GM18502 (cell line): ENCODE data around the gene RAF1.
"Not testable (repeated sequence)": the region's sequence is repeated elsewhere in the genome, so short reads cannot be mapped to it uniquely, and the experiment has no call there.

Source experiments
- ATAC-seq: cut with Tn5 transposase; IDR thresholded peaks from one replicate; pipeline ENCODE4 v1.9.1; 2021; ENCODE audit warnings: mild to moderate bottlenecking; ENCODE audit not compliant: unreplicated experiment, poor library complexity

Gene RAF1

DNA sequence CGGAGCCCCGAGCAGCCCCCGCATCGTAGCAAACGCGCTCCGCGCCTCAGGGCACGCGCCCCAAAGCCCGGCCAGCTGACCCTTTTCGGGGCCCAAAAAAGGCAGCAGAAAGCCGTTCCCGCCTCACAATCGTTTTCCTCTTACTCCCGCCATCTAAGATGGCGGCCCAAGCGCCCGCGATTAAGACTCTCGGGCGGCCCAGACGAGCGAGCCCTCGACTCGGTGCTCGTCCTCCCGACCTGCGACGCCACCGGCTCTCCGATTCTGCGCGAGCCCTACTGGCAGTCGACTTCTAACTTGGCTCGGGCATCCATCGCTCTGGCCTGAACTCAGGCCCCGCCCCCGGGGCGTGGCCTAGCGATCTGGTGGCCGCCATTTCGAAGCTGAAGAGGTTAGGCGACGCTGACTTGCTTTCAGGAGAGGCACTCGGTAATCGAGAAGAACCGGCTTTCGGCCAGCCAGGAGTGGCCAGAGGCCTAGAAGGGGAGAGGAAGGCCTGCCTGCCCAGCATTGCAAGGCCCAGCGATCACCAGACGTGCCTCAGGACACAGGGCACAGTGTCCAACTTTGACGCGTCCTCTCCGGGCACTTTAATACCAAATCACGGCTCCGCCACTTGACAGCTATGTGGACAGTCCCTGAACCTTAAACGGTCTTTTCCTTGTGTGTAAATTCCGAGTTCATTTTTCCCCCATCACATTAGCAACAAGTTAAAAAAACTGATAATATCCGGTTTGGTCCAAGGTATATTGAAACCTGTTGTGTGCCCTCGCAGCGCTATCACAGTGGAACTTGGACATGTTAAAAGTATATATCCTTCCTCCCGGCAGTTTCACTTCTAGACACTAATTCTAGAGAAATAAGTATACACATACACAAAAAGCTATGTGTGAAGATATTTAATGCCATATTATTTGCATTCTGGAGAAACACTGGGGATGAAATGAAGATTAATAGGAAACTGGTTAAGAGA, at the start of gene RAF1:
Gene RAF1, minus strand, starts transcription at position 182 of the 973 bp plus-strand sequence. CDS start 45,396 bp downstream, outside the sequence.
- ATAC-seq = peak; percentile 85

- no peak for ATAC-seq
Observed at GRCh38 chr3:12710062-12710461, 46.1 kb upstream of the RAF1 start.

GRCh38 chr3:12709334-12709733, 45.4 kb upstream of the RAF1 start:
- ATAC-seq = no peak

DNA sequence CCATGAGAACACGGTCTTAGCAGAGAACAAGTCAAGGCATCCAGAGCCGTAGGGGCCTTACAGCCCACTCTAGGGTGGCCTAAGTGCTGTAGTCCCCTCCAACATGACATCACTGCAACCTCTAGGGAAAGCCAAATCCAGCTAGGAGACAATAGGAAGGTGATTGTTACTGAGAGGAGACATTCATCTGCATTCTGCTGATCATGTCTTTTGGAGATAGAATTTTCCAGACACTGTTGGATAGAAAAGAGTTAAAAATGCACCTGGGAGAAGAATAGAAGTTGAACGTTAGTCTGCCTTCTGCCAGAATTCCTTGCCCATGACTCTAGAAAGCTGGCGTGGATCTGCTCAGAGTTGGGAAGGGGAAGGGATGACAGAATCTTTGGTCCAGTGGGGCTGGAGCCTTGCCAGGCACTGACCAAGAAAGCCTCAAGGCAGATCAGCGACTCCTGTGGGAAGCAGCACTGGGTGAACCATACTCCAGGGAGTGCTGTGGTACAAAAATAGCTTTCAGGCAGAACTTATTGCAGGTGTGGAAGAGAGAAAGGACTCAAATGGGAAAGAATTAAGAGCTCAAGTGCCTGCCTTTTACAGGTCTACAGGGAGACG, 44.8 kb upstream of the RAF1 start:
- ATAC-seq = no peak

DNA sequence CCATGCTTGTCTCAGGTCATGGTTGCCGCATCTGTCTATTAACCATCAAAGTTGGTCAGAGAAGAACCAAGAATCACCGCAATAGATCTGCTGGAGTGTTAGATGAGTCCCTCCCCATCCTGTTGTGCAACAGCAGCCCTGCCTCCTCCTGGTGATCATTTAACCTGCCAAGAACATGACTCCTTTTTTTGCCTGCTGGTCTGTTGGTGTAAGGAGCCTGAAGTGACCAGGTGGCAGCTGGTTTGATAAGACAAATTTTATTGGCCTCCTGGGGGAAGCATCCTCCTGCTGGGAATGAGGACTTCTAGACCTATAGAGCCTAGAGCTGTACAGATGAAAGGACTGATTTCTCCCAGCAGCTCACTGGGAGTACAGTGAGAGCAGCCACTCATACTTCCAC, 43.5 kb upstream of the RAF1 start:
- ATAC-seq = no peak

DNA sequence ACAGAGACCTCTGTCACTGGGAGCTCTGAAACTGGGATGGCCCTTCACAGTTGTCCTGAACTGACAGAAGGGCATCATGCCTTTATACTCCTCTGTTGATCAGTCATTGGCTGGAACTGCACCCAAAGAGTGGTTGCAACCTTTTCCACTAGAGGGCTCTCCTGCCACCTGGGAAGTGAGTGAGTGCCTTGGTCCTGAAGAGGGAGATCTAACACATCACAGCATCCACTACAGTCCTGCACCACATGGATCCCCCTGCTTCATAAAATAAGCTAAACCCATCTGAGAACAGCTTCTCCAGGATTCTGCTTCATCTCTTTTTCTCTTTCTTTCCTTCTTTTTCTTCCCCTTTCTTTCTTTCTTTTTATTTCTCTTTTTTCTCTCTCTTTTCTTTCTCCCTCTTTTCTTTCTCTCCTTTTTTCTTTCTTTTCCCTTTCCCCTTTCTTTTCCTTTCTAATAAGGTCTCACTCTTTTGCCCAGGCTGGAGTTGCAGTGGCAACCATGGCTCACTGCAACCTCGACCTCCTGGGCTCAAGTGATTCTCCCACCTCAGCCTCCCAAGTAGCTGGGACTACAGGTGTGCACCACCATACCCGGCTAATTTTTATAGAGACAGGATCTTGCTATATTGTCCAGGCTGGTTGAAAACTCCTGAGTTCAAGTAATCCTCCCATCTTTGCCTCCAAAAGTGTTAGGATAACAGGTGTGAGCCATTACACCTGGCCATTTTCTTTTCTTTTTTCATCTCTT, 42.8 kb upstream of the RAF1 start:
- ATAC-seq = peak; percentile 98

GRCh38 chr3:12705981-12706380, 42.1 kb upstream of the RAF1 start:
- ATAC-seq = no peak

- ATAC-seq = no peak
Observed at GRCh38 chr3:12705374-12705926, 41.5 kb upstream of the RAF1 start.

GRCh38 chr3:12702501-12702900, 38.6 kb upstream of the RAF1 start:
- ATAC-seq = no peak

- not testable (repeated sequence) for ATAC-seq
Observed at GRCh38 chr3:12701601-12702000, 37.7 kb upstream of the RAF1 start.

DNA sequence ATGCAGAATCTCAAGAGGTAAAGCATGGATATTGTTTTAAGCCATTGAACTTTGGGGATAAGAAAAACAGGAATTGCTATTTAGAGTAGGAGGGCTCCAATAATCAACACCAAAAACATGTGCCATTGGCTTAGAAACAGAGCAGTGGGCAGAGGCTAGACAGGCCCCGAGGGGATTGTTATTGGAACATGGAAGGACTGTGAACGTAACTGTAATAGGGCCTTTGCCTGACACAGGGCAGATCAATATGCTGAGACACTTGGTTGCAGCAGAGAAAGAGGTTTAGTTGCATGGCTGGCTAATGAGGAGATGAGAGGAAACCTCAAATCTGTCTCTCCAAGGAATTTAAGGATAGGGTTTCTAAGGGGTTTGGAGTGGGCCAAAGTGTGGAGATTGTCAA, 36.9 kb upstream of the RAF1 start:
- no peak for ATAC-seq

- ATAC-seq = no peak
Observed at GRCh38 chr3:12695916-12696315, 32.0 kb upstream of the RAF1 start.

DNA sequence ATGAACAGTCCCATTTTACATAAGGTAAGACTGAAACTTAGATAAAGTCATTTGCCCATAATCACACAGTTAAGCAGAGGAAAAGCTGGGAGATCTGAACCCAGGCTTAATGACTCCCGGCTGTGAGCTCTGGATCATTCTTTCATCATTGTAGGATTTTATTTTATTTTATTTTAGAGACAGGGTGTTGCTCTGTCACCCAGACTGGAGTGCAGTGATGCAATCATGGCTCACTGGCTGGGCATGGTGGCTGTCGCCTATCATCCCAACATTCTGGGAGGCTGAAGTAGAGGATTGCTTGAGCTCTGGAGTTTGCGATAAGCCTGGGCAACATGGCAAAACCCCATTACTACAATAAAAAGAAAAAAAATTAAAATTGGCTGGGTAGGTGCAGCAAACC, 31.2 kb upstream of the RAF1 start:
- ATAC-seq = no peak

DNA sequence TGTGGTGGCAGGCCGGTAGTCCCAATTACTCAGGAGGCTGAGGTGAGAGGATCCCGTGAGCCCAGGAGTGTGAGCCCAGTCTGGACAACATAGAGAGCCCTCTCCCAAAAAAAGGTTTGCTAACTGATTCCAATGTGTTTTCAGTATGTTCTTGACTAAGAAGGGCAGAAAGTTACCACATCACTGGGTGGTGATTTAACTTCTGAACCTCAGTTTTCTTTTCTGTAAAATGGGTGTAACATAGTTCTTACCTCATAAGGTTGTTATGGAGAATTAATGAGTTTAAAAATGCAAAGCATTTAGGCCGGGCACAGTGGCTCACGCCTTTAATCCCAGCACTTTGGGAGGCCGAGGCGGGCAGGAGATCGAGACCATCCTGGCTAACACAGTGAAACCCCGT, 28.5 kb upstream of the RAF1 start:
- ATAC-seq = no peak

- no peak for ATAC-seq
Observed at GRCh38 chr3:12689997-12690711, 26.2 kb upstream of the RAF1 start.

DNA sequence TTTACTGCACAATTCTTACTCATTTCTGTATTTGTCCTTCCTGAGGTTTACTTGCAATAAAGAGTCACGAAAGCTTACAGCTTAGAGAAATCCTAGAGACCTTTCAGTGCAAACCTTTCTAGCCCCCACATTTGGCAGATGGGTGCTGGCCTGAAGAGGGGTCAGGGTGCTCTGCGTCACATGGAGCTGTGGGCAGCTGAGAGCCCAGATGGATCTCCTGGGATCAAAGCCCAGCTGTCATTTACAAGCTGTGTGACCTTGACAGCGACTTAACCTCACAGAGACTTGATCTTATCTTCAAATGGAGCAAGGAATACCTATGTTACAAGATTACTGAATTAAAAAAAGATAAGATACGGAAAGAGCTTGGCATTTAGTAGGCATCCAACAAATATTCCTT, 24.0 kb upstream of the RAF1 start:
- ATAC-seq = no peak

DNA sequence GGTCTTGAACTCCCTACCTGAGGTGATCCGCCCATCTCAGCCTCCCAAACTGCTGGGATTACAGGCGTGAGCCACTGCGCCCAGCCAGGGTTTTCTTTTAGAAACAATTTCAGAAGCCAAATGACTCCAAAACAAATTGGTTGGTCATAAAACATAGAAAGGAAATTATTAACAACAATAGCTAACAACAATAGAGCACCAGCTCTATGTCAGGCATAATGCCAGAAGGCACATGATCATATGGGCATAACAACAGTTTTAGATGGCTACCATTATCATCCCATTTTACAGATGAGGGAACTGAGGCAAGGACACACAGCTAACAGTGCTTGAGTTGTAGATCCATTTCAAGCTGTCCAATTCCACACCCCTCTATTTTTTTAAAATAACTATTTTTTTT, 22.2 kb upstream of the RAF1 start:
- no peak for ATAC-seq

- no peak for ATAC-seq
Observed at GRCh38 chr3:12681943-12682390, 18.1 kb upstream of the RAF1 start.

- no peak for ATAC-seq
Observed at GRCh38 chr3:12681089-12681942, 17.4 kb upstream of the RAF1 start.
